Measurements from ENCODE around the gene LAMC1.

- TF ChIP-seq CTCF (IDR thresholded peaks at IDR 0.05) = no peak
- no peak for TF ChIP-seq POLR2A (IDR thresholded peaks at IDR 0.05)
These were observed 59.4 kb downstream of the LAMC1 start for GRCh38 chr1:183082650-183083049.

Data from uterus (tissue), 2 donors.